HTR-8/SVneo (cell line): ENCODE data around the gene ARHGAP4.

ENCODE experiments used
- DNase-seq: peaks from one replicate; pipeline ENCODE4 v3.0.0; 2011; ENCODE audit warnings: low spot score, mixed read lengths; ENCODE audit not compliant: insufficient read length
- FAIRE-seq: peaks from 2 replicates; lab custom pipeline; 2011; peaks lifted over from hg19 to GRCh38; lab: Jason Lieb, UNC

The ARHGAP4 gene

GRCh38 chrX:153947009-153947769, 21.1 kb upstream of the ARHGAP4 start:
- peak; percentile 67 for DNase-seq
- FAIRE-seq = no peak

- FAIRE-seq (no peak), DNase-seq (no peak)
These were observed 20.2 kb upstream of the ARHGAP4 start for GRCh38 chrX:153945956-153946943.

GRCh38 chrX:153944800-153945150, 18.7 kb upstream of the ARHGAP4 start:
- FAIRE-seq (no peak), DNase-seq (no peak)

GRCh38 chrX:153944140-153944799, 18.2 kb upstream of the ARHGAP4 start, which contains the start of gene RENBP:
Gene RENBP (minus strand): TSS chrX:153944643. CDS start chrX:153944610, 33 bp downstream.
- no peak for FAIRE-seq
- no peak for DNase-seq

- FAIRE-seq (no peak), DNase-seq (no peak)
These were observed 15.5 kb upstream of the ARHGAP4 start for GRCh38 chrX:153941336-153942252.

GRCh38 chrX:153939573-153939972, 13.5 kb upstream of the ARHGAP4 start:
- no peak for DNase-seq
- FAIRE-seq = no peak

GRCh38 chrX:153938226-153938786, 12.2 kb upstream of the ARHGAP4 start:
- DNase-seq (no peak), FAIRE-seq (no peak)

GRCh38 chrX:153937056-153937455, 11.0 kb upstream of the ARHGAP4 start:
- no peak for FAIRE-seq
- DNase-seq = no peak

GRCh38 chrX:153935326-153935851, 9.3 kb upstream of the ARHGAP4 start:
- DNase-seq (no peak), FAIRE-seq (no peak)

GRCh38 chrX:153934762-153935325, 8.8 kb upstream of the ARHGAP4 start, which contains the start of gene NAA10:
Gene NAA10 (minus strand): TSS chrX:153935037. CDS start chrX:153934904, 133 bp downstream.
- FAIRE-seq (no peak), DNase-seq (peak; percentile 67)

GRCh38 chrX:153934148-153934761, 8.2 kb upstream of the ARHGAP4 start:
- DNase-seq (no peak), FAIRE-seq (no peak)

- FAIRE-seq = no peak
- DNase-seq = no peak
These were observed 7.7 kb upstream of the ARHGAP4 start for GRCh38 chrX:153933748-153934147.

GRCh38 chrX:153932220-153932915, 6.3 kb upstream of the ARHGAP4 start:
- no peak for FAIRE-seq
- DNase-seq = no peak

- FAIRE-seq (no peak), DNase-seq (no peak)
These were observed 5.7 kb upstream of the ARHGAP4 start for GRCh38 chrX:153931748-153932147.

- no peak for DNase-seq
- no peak for FAIRE-seq
These were observed 5.1 kb upstream of the ARHGAP4 start for GRCh38 chrX:153931151-153931550.

- DNase-seq (no peak), FAIRE-seq (no peak)
These were observed 4.2 kb upstream of the ARHGAP4 start for GRCh38 chrX:153930011-153930910.

- FAIRE-seq = no peak
- no peak for DNase-seq
These were observed 3.5 kb upstream of the ARHGAP4 start for GRCh38 chrX:153929576-153929975.
